Vagina (tissue), 2 donors: ENCODE results near the gene NRIP3. TPM values are rescaled to one million over a fixed set of nuclear protein-coding genes. Genes with fewer than 3 reads are reported as not detected.
A peak's percentile ranks its signal among the peaks of the same experiment; 100 is the strongest.

Experiments
- DNase-seq, 2 donors: peaks; one replicate each; pipeline ENCODE4 v3.0.0-alpha.2; 2017; ENCODE audit errors: extremely low spot score in 2 of 2
- H3K27ac ChIP-seq: fragments of 200-600 bp; sonication (generic); one replicate; pipeline ENCODE4 v1.5.1; 2019
- H3K27me3 ChIP-seq: fragments of 200-600 bp; sonication (generic); one replicate; pipeline ENCODE4 v1.5.1; 2019
- H3K36me3 ChIP-seq, 2 donors: fragments of 200-600 bp; sonication (generic); one replicate each; pipeline ENCODE4 v1.5.1; 2017 to 2019
- H3K4me1 ChIP-seq: fragments of 200-600 bp; sonication (generic); one replicate; pipeline ENCODE4 v1.5.1; 2019
- H3K4me3 ChIP-seq, 2 donors: fragments of 200-600 bp; sonication (generic); 1 replicate in 1 of 2; 2 replicates in 1 of 2; pipeline ENCODE4 v1.5.1; 2016 to 2019
- H3K9me3 ChIP-seq: fragments of 200-600 bp; sonication (generic); one replicate; pipeline ENCODE4 v1.5.1; 2019
- CTCF ChIP-seq, 3 experiments: fragments of 450-650 bp in 2 of 3; fragments of 200-600 bp in 1 of 3; sonication (generic) in 1 of 3; IDR thresholded peaks; one replicate each; pipeline ENCODE4 v1.5.1; 2017 to 2019; ENCODE audit warnings: antibody characterized with exemption in 3 of 3, mild to moderate bottlenecking in 2 of 3, moderate library complexity in 2 of 3
- POLR2A ChIP-seq, 2 donors: fragments of 450-650 bp; IDR thresholded peaks; one replicate each; pipeline ENCODE4 v1.6.1; 2017; ENCODE audit warnings: antibody characterized with exemption in 2 of 2, mild to moderate bottlenecking in 2 of 2, moderate library complexity in 2 of 2
- POLR2AphosphoS5 ChIP-seq, 2 donors: sonication (generic); formaldehyde crosslinking; IDR thresholded peaks; one replicate each; pipeline ENCODE4 v1.9.0; 2017; ENCODE audit warnings: antibody characterized with exemption in 2 of 2, mild to moderate bottlenecking in 2 of 2, low read depth in 1 of 2; ENCODE audit not compliant: insufficient read depth in 1 of 2
- intact Hi-C: fragments of 100-400 bp; cut with DNase I; formaldehyde crosslinking; loops from one replicate; pipeline ENCODE4 v1.15.1; 2023
- total RNA-seq: library from RNA; depleted of rRNA; stranded (reverse); fragments of >200 nt; gene quantifications from one replicate; pipeline ENCODE4 v1.2.3, GENCODE V29; 2016

NRIP3 gene
- total RNA-seq, 1 donor from 2014 or later, result 1.2 TPM

DNA sequence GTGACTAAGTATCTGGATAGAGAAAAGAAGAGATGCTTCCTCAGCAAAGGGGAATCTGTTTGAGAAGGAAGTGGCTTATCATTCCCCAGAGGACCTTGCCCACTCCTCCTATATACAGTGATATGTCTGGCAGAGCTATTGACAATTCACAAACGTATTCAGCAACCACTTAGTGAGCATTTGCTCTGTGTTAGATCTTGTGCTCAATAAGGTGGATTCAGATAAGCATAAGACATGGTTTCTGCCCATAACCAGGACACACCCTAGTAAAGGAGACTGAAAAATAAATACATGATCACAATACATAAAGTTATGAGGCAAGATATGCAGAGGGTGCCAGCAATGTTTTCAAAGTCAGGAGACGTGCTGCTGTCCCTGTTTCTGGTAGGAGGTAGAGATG lies 41.0 kb downstream of the NRIP3 start:
- TF ChIP-seq CTCF (IDR thresholded peaks at IDR 0.05) (no peak), POLR2A (IDR thresholded peaks at IDR 0.05) (no peak), POLR2AphosphoS5 (IDR thresholded peaks at IDR 0.05; ENCODE audit: insufficient read depth in 1 of 2, low read depth in 1 of 2) (no peak)
- peaks cover 33% of the 10 kb centered on the region for H3K4me1 ChIP-seq
- H3K4me3 ChIP-seq, result no peak overlapping the region
- H3K27ac ChIP-seq, result peak overlapping the region; percentile 93
- no peaks in the 10 kb centered on the region for H3K9me3 ChIP-seq
- intact Hi-C loops, result loop anchor here (10.0 kb wide), 1 partner anchor 278 kb away; the partner anchor contains the start of genes RPL27A and TRIM66
- no peaks in the 10 kb centered on the region for H3K36me3 ChIP-seq
- no peaks in the 10 kb centered on the region for H3K27me3 ChIP-seq
- DNase-seq, result no peak

GRCh38 chr11:8961401-8961800 lies 42.4 kb downstream of the NRIP3 start:
- TF ChIP-seq POLR2AphosphoS5 (IDR thresholded peaks at IDR 0.05; ENCODE audit: insufficient read depth in 1 of 2, low read depth in 1 of 2) (no peak), CTCF (IDR thresholded peaks at IDR 0.05) (no peak), POLR2A (IDR thresholded peaks at IDR 0.05) (no peak)
- no peaks in the 10 kb centered on the region for H3K9me3 ChIP-seq
- no peak overlapping the region for H3K4me3 ChIP-seq
- H3K36me3 ChIP-seq, result peaks cover 0 to 5% of the 10 kb centered on the region in 2 donors
- DNase-seq, result no peak
- no peak overlapping the region for H3K27ac ChIP-seq
- peaks cover 33% of the 10 kb centered on the region for H3K4me1 ChIP-seq
- intact Hi-C loops, result loop anchor here (10.0 kb wide), 1 partner anchor 277 kb away; the partner anchor contains the start of genes RPL27A and TRIM66
- H3K27me3 ChIP-seq, result no peaks in the 10 kb centered on the region

DNA sequence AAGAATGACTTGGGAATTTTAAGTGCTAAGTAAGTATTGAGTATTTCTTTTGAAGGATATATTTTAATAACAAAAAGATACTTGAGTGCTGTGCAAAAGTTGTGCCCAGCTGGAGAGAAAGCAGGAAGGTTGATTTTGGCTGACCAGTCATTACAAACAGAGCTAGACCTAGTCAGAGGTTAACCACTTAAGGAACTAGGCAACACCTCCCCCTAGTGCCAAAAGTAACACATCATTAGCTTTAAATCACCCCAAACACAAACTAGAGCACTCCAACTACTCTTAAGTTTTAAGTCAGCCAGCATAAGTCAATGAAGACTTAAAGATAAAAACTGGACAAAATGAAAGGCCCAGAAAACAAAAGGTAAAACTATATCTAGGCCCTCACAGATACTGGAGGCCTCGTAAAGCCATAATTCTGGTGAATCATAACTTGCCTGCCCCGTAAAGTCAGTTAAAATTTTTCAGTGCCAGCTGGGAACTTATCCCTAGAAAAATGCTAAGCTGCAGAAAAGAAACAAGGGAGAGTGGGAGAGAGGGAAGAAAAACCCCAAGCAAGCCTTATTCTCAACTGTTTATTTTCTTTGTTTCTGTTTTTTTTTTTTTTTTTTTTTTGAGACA lies 44.1 kb downstream of the NRIP3 start:
- Histone ChIP-seq H3K4me3 (no peak overlapping the region), H3K27me3 (no peaks in the 10 kb centered on the region), H3K27ac (peak overlapping the region; percentile 7), H3K9me3 (no peaks in the 10 kb centered on the region), H3K4me1 (peaks cover 27% of the 10 kb centered on the region), H3K36me3 (peaks cover 0 to 19% of the 10 kb centered on the region in 2 donors)
- no peak for DNase-seq
- intact Hi-C loops, result loop anchor here (10.0 kb wide), 1 partner anchor 275 kb away; the partner anchor contains the start of genes RPL27A and TRIM66
- TF ChIP-seq POLR2A (IDR thresholded peaks at IDR 0.05), result no peak
- TF ChIP-seq CTCF (IDR thresholded peaks at IDR 0.05), result peak in 2 of 3 experiments; percentile 18 to 38

GRCh38 chr11:8956860-8957259 lies 46.9 kb downstream of the NRIP3 start:
- Histone ChIP-seq H3K9me3 (no peaks in the 10 kb centered on the region), H3K36me3 (peaks cover 0 to 38% of the 10 kb centered on the region in 2 donors), H3K27ac (no peak overlapping the region), H3K4me3 (no peak overlapping the region), H3K4me1 (peaks cover 11% of the 10 kb centered on the region), H3K27me3 (no peaks in the 10 kb centered on the region)
- intact Hi-C loops, result no loop called here
- TF ChIP-seq CTCF (IDR thresholded peaks at IDR 0.05) (no peak), POLR2AphosphoS5 (IDR thresholded peaks at IDR 0.05; ENCODE audit: insufficient read depth in 1 of 2, low read depth in 1 of 2) (no peak), POLR2A (IDR thresholded peaks at IDR 0.05) (no peak)
- DNase-seq, result no peak

DNA sequence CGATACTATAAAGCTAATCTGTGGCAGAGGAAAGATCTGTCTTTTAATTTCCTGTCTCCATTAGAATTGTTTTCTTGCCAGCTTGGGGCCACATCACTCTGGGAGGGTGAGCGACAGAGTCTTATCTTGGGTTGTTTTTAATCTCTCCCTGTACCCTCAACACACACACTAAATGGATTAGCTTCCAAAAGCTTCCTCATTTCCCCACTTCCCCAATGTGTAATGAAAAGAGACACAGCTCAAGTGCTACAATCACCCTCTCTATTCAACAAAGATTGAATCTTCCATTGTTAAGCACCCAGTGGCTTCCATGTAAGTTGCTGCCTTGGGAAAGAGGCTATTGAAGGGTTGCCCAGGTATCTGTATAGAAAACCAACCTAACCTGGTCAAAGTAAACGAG lies 54.9 kb downstream of the NRIP3 start:
- Histone ChIP-seq H3K9me3 (no peaks in the 10 kb centered on the region), H3K36me3 (peaks cover 0 to 34% of the 10 kb centered on the region in 2 donors), H3K27ac (no peak overlapping the region), H3K4me3 (no peak overlapping the region), H3K4me1 (no peaks in the 10 kb centered on the region), H3K27me3 (no peaks in the 10 kb centered on the region)
- DNase-seq, result no peak
- TF ChIP-seq CTCF (IDR thresholded peaks at IDR 0.05) (no peak), POLR2A (IDR thresholded peaks at IDR 0.05) (no peak), POLR2AphosphoS5 (IDR thresholded peaks at IDR 0.05; ENCODE audit: insufficient read depth in 1 of 2, low read depth in 1 of 2) (no peak)
- intact Hi-C loops, result no loop called here
